SK-N-SH (cell line): ENCODE results near the gene RUNDC3A. TPM values are rescaled to one million over a fixed set of nuclear protein-coding genes. Genes with fewer than 3 reads are reported as not detected.

Experiments used
- CTCF ChIA-PET: fragments of 300-600, 350-600 bp; formaldehyde crosslinking; extraction: SDS; loops from one replicate; lab custom pipeline; 2021; lab: Yijun Ruan, JAX
- POLR2A ChIA-PET: fragments of 350-600 bp; sonication (Branson Sonifier 250); formaldehyde crosslinking; extraction: SDS; loops from one replicate; lab custom pipeline; 2020; ENCODE audit warnings: antibody characterized with exemption, inconsistent platforms; lab: Yijun Ruan, JAX
- DNase-seq: peaks from one replicate; pipeline ENCODE4 v3.0.0; 2012
- H2AFZ ChIP-seq: fragments of 200-600 bp; sonication (generic); 2 replicates; pipeline ENCODE4 v1.8.1; 2016; ENCODE audit warnings: antibody characterized with exemption, mild to moderate bottlenecking, low read depth
- H3F3A ChIP-seq: fragments of 200-600 bp; sonication (generic); replicated peaks from 2 replicates; pipeline ENCODE3; 2016; ENCODE audit warnings: antibody characterized with exemption, mild to moderate bottlenecking; ENCODE audit not compliant: insufficient read depth
- H3K27ac ChIP-seq, 2 experiments: fragments of 200-500 bp in 1 of 2; fragments of 200-600 bp in 1 of 2; sonication (Bioruptor generic) in 1 of 2; sonication (generic), shearing (Covaris generic) in 1 of 2; 2 replicates each; pipeline versions ENCODE4 v1.5.1 to v1.6.1; 2014 to 2016; ENCODE audit warnings: low read depth in 2 of 2, inconsistent platforms in 1 of 2, low read length in 1 of 2, mild to moderate bottlenecking in 1 of 2, mixed read lengths in 1 of 2
- H3K27me3 ChIP-seq: fragments of 200-600 bp; sonication (generic), shearing (Covaris generic); 2 replicates; pipeline ENCODE4 v1.6.1; 2016; ENCODE audit warnings: mixed run types; ENCODE audit not compliant: insufficient read depth
- H3K36me3 ChIP-seq, 2 experiments: fragments of 200-500 bp in 1 of 2; fragments of 200-600 bp in 1 of 2; sonication (Bioruptor generic) in 1 of 2; sonication (generic) in 1 of 2; replicated peaks in 1 of 2; 2 replicates each; pipeline versions ENCODE3 to v1.5.1; 2014 to 2016; ENCODE audit warnings: low read length in 1 of 2, mild to moderate bottlenecking in 1 of 2; ENCODE audit not compliant: insufficient read depth in 2 of 2, control insufficient read depth in 1 of 2
- H3K4me1 ChIP-seq, 2 experiments: fragments of 200-500 bp in 1 of 2; fragments of 200-600 bp in 1 of 2; sonication (Bioruptor generic) in 1 of 2; sonication (generic), shearing (Covaris generic) in 1 of 2; 2 replicates each; pipeline versions ENCODE4 v1.5.1 to v1.6.1; 2014 to 2016; ENCODE audit warnings: low read depth in 1 of 2, low read length in 1 of 2, mixed run types in 1 of 2; ENCODE audit not compliant: insufficient read depth in 2 of 2, control insufficient read depth in 1 of 2
- H3K4me2 ChIP-seq: fragments of 200-600 bp; sonication (generic), shearing (Covaris generic); 2 replicates; pipeline ENCODE4 v1.6.1; 2017; ENCODE audit warnings: mixed run types
- H3K4me3 ChIP-seq, 2 experiments: fragments of 200-500 bp in 1 of 2; fragments of 200-600 bp in 1 of 2; sonication (Bioruptor generic) in 1 of 2; sonication (generic), shearing (Covaris generic) in 1 of 2; 2 replicates each; pipeline versions ENCODE4 v1.5.1 to v1.8.1; 2014 to 2016; ENCODE audit warnings: low read depth in 2 of 2, inconsistent platforms in 1 of 2, low read length in 1 of 2, mild to moderate bottlenecking in 1 of 2, mixed read lengths in 1 of 2, moderate library complexity in 1 of 2
- H3K79me2 ChIP-seq: fragments of 200-600 bp; sonication (generic); 2 replicates; pipeline ENCODE4 v1.8.1; 2017; ENCODE audit warnings: mild to moderate bottlenecking; ENCODE audit not compliant: insufficient read depth
- H3K9ac ChIP-seq: fragments of 200-600 bp; sonication (generic); 2 replicates; pipeline ENCODE4 v1.6.1; 2017; ENCODE audit warnings: mixed run types
- H3K9me2 ChIP-seq: fragments of 200-600 bp; sonication (generic); 2 replicates; pipeline ENCODE4 v1.6.1; 2017; ENCODE audit warnings: mixed run types
- H3K9me3 ChIP-seq: fragments of 200-600 bp; sonication (generic); 2 replicates; pipeline ENCODE4 v1.6.1; 2017; ENCODE audit warnings: mixed run types, mild to moderate bottlenecking, moderate library complexity
- H4K20me1 ChIP-seq: fragments of 200-600 bp; sonication (generic); 2 replicates; pipeline ENCODE4 v1.6.1; 2017; ENCODE audit warnings: mild to moderate bottlenecking, mixed run types; ENCODE audit not compliant: insufficient read depth
- ELF1 ChIP-seq: IDR thresholded peaks from 2 replicates; pipeline ENCODE4 v1.4.0; 2012
- FOXJ3 ChIP-seq: sonication (generic); formaldehyde crosslinking; IDR thresholded peaks from 2 replicates; pipeline ENCODE4 v1.5.1; 2020; ENCODE audit warnings: mild to moderate bottlenecking, missing genetic modification reagents
- GABPA ChIP-seq: IDR thresholded peaks from 2 replicates; pipeline ENCODE4 v1.4.0; 2012; ENCODE audit warnings: low read depth, mild to moderate bottlenecking
- NRF1 ChIP-seq: IDR thresholded peaks from 2 replicates; pipeline ENCODE4 v1.6.1; 2012; ENCODE audit warnings: low read depth, mild to moderate bottlenecking, low read length
- RFX5 ChIP-seq: IDR thresholded peaks from 2 replicates; pipeline ENCODE4 v1.6.1; 2012; ENCODE audit warnings: mild to moderate bottlenecking, improper control_type of control experiment, low read length
- SMC3 ChIP-seq: IDR thresholded peaks from 2 replicates; pipeline ENCODE4 v1.6.1; 2012; ENCODE audit warnings: low read depth, low read length, improper control_type of control experiment
- TCF12 ChIP-seq: IDR thresholded peaks from 2 replicates; pipeline ENCODE4 v1.4.0; 2012
- TEAD4 ChIP-seq: IDR thresholded peaks from 2 replicates; pipeline ENCODE4 v1.4.0; 2012; ENCODE audit warnings: mild to moderate bottlenecking, borderline replicate concordance; ENCODE audit not compliant: insufficient read depth
- YY1 ChIP-seq: IDR thresholded peaks from 2 replicates; pipeline ENCODE4 v1.4.0; 2012; ENCODE audit warnings: low read depth, mild to moderate bottlenecking
- WGBS: methylation state at CpG from one replicate; pipeline ENCODE4 v1.1.6; 2017; ENCODE audit warnings: low lambda C conversion rate; 5-methylcytosine and 5-hydroxymethylcytosine counted together
- polyA plus RNA-seq, 3 experiments: library from polyadenylated mRNA; depleted of rRNA; stranded (reverse); fragments of >200 nt; gene quantifications; 2 replicates each; pipeline ENCODE4 v1.2.3, GENCODE V29; 2012
- TF ChIP-seq, protein P1 (sequence below): fragments of 200-600 bp; sonication (generic); IDR thresholded peaks from 2 replicates; pipeline ENCODE4 v1.6.1; 2017; ENCODE audit warnings: antibody characterized with exemption, mild to moderate bottlenecking, moderate library complexity
- TF ChIP-seq, protein P2 (sequence below): IDR thresholded peaks from 2 replicates; pipeline ENCODE4 v1.6.1; 2012; ENCODE audit warnings: mild to moderate bottlenecking, low read depth, low read length, moderate library complexity
- TF ChIP-seq, protein P3 (sequence below): IDR thresholded peaks from 2 replicates; pipeline ENCODE4 v1.4.0; 2012; ENCODE audit warnings: low read depth, borderline replicate concordance
- TF ChIP-seq, protein P4 (sequence below): IDR thresholded peaks from 2 replicates; pipeline ENCODE4; 2012
- TF ChIP-seq, protein P5 (sequence below): fragments of 150-350 bp; IDR thresholded peaks from 2 replicates; pipeline ENCODE4 v1.6.1; 2017; ENCODE audit warnings: antibody characterized with exemption, low read length, low read depth, borderline replicate concordance

Gene RUNDC3A
- polyA plus RNA-seq, 1 of the 3 experiments (the other 2 are of a cell fraction) = 8.9 TPM

DNA sequence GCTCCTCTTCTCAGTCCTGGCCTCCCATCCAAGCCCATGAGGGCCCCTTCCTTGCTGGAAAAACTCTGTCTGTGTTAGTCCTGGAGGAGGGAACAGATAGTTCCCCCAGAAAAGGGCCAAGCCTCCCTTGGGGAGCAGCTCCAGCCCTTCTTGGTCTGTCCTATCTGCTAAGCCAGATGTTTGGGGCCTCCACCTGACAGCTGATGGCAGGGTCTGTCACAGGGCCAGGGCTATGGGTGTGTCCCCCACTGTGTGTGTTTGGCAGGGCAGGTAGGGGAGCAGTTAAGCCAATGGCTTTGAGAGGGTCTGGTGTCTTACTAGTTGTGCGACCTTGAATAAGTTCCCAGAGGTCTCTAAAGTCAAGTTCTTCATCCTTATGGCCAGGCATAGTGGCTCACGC lies 26.8 kb upstream of the RUNDC3A start (continued):
- TF ChIP-seq, protein P1, sequence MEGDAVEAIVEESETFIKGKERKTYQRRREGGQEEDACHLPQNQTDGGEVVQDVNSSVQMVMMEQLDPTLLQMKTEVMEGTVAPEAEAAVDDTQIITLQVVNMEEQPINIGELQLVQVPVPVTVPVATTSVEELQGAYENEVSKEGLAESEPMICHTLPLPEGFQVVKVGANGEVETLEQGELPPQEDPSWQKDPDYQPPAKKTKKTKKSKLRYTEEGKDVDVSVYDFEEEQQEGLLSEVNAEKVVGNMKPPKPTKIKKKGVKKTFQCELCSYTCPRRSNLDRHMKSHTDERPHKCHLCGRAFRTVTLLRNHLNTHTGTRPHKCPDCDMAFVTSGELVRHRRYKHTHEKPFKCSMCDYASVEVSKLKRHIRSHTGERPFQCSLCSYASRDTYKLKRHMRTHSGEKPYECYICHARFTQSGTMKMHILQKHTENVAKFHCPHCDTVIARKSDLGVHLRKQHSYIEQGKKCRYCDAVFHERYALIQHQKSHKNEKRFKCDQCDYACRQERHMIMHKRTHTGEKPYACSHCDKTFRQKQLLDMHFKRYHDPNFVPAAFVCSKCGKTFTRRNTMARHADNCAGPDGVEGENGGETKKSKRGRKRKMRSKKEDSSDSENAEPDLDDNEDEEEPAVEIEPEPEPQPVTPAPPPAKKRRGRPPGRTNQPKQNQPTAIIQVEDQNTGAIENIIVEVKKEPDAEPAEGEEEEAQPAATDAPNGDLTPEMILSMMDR = no peak
- TF ChIP-seq, protein P2, sequence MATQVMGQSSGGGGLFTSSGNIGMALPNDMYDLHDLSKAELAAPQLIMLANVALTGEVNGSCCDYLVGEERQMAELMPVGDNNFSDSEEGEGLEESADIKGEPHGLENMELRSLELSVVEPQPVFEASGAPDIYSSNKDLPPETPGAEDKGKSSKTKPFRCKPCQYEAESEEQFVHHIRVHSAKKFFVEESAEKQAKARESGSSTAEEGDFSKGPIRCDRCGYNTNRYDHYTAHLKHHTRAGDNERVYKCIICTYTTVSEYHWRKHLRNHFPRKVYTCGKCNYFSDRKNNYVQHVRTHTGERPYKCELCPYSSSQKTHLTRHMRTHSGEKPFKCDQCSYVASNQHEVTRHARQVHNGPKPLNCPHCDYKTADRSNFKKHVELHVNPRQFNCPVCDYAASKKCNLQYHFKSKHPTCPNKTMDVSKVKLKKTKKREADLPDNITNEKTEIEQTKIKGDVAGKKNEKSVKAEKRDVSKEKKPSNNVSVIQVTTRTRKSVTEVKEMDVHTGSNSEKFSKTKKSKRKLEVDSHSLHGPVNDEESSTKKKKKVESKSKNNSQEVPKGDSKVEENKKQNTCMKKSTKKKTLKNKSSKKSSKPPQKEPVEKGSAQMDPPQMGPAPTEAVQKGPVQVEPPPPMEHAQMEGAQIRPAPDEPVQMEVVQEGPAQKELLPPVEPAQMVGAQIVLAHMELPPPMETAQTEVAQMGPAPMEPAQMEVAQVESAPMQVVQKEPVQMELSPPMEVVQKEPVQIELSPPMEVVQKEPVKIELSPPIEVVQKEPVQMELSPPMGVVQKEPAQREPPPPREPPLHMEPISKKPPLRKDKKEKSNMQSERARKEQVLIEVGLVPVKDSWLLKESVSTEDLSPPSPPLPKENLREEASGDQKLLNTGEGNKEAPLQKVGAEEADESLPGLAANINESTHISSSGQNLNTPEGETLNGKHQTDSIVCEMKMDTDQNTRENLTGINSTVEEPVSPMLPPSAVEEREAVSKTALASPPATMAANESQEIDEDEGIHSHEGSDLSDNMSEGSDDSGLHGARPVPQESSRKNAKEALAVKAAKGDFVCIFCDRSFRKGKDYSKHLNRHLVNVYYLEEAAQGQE = no peak
- TF ChIP-seq, all 33 proteins: peak for 0

DNA sequence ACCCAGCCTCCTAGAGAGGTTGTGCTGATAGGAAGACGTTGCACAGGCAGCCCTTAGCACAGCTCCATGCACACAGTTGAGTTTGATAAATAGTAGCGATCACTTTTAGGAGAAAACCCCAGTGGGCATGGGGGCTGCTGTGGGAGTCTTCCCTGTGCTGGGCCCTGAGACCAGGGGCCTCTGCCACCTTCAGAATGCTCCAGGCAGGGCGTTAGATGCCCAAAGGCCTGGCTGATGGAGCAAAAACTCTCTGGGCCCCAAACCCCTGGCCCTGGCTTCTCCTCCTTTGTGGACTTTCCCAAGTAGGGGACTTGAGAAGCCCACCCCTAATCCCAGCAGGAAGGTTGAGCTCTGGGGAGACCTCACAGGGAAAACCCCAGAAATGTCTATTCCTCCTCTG lies 26.1 kb upstream of the RUNDC3A start:
- 13% methylated on average over 3 of the region's 3 CpGs for WGBS
- no peak overlapping the region for H3K9ac ChIP-seq
- H3K4me3 ChIP-seq = no peak overlapping the region
- no peak overlapping the region for H3K4me2 ChIP-seq
- no peaks in the 10 kb centered on the region for H3K9me3 ChIP-seq
- POLR2A ChIA-PET = interaction anchor here (0.6 kb wide), 1 partner anchor 1157 kb away, joined by 6 read pairs; the partner anchor contains the start of gene BRCA1
- no peak for DNase-seq
- no peak overlapping the region for H3K27ac ChIP-seq
- H4K20me1 ChIP-seq = no peaks in the 10 kb centered on the region
- no peaks in the 10 kb centered on the region for H3K9me2 ChIP-seq
- CTCF ChIA-PET = no interaction called here
- H3K27me3 ChIP-seq = no peaks in the 10 kb centered on the region; the same call in 1 of the 2 replicates
- no peak for TF ChIP-seq SMC3
- no peak for TF ChIP-seq YY1
- TF ChIP-seq TEAD4 = no peak
- TF ChIP-seq, protein P3, sequence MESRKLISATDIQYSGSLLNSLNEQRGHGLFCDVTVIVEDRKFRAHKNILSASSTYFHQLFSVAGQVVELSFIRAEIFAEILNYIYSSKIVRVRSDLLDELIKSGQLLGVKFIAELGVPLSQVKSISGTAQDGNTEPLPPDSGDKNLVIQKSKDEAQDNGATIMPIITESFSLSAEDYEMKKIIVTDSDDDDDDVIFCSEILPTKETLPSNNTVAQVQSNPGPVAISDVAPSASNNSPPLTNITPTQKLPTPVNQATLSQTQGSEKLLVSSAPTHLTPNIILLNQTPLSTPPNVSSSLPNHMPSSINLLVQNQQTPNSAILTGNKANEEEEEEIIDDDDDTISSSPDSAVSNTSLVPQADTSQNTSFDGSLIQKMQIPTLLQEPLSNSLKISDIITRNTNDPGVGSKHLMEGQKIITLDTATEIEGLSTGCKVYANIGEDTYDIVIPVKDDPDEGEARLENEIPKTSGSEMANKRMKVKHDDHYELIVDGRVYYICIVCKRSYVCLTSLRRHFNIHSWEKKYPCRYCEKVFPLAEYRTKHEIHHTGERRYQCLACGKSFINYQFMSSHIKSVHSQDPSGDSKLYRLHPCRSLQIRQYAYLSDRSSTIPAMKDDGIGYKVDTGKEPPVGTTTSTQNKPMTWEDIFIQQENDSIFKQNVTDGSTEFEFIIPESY = no peak
- TF ChIP-seq, protein P4, sequence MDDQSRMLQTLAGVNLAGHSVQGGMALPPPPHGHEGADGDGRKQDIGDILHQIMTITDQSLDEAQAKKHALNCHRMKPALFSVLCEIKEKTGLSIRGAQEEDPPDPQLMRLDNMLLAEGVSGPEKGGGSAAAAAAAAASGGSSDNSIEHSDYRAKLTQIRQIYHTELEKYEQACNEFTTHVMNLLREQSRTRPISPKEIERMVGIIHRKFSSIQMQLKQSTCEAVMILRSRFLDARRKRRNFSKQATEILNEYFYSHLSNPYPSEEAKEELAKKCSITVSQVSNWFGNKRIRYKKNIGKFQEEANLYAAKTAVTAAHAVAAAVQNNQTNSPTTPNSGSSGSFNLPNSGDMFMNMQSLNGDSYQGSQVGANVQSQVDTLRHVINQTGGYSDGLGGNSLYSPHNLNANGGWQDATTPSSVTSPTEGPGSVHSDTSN = no peak
- no peak for TF ChIP-seq GABPA
- TF ChIP-seq TCF12 = no peak
- TF ChIP-seq RFX5 = no peak
- no peak for TF ChIP-seq FOXJ3 (CRISPR knock-in tag)
- TF ChIP-seq, protein P5, sequence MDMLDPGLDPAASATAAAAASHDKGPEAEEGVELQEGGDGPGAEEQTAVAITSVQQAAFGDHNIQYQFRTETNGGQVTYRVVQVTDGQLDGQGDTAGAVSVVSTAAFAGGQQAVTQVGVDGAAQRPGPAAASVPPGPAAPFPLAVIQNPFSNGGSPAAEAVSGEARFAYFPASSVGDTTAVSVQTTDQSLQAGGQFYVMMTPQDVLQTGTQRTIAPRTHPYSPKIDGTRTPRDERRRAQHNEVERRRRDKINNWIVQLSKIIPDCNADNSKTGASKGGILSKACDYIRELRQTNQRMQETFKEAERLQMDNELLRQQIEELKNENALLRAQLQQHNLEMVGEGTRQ = no peak
- no peak for TF ChIP-seq NRF1
- TF ChIP-seq ELF1 = no peak
- no peak overlapping the region for H2AFZ ChIP-seq
- no peaks in the 10 kb centered on the region for H3K36me3 ChIP-seq
- no peaks in the 10 kb centered on the region for H3K79me2 ChIP-seq
- H3K4me1 ChIP-seq = no peaks in the 10 kb centered on the region
- no peaks in the 10 kb centered on the region for H3F3A ChIP-seq
